NB4 (cell line): ENCODE results near the gene TMEFF1.

Source experiments
- POLR2A ChIP-seq: IDR thresholded peaks from 2 replicates; pipeline ENCODE4 v1.6.1; 2011; ENCODE audit warnings: mild to moderate bottlenecking; ENCODE audit not compliant: insufficient read length; ENCODE audit errors: extremely low read depth
- TF ChIP-seq, protein P1 (sequence below): IDR thresholded peaks from one replicate; pipeline ENCODE4 v1.5.1; 2012; ENCODE audit warnings: low read depth, low read length
- TF ChIP-seq, protein P2 (sequence below): IDR thresholded peaks from 2 replicates; pipeline ENCODE4 v1.6.1; 2011; ENCODE audit warnings: low read depth, low read length

DNA sequence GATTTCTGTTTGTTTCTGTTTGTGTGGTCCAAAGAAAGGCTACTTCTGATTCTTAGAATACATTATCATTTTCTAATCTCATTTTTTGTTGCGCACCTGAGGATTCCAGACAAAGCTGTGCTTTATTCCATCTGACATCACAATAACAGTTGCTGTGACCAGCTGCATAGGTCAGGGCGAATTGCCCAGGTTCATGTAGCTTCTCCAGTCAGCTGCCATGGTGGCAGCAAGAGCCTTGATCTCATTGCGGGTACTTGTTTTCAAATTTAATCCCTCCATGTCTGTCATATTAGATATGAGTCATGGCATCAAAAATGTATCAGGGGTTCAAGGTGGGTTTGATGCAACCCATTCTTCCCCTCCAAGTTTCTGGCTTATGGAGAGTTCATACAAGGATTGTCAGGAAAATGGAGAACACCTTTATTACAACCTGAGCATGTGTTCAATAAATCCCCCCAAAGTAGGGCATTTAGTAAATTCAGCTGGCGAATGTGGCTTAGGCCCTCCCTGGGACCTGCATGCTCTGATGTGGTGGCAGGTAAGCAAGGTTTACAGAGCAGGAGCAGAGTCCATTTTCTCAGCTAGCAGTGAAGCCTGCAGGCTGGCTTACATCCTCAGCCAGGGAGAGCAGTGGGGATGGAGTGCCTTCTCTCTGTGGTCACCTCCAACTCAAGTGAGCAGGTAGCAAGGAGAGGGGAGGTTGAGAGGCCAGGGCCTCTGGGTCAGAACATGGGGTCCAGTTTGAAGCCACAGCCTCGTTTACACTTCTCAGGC is 118.9 kb downstream of the TMEFF1 start:
- TF ChIP-seq, protein P1, sequence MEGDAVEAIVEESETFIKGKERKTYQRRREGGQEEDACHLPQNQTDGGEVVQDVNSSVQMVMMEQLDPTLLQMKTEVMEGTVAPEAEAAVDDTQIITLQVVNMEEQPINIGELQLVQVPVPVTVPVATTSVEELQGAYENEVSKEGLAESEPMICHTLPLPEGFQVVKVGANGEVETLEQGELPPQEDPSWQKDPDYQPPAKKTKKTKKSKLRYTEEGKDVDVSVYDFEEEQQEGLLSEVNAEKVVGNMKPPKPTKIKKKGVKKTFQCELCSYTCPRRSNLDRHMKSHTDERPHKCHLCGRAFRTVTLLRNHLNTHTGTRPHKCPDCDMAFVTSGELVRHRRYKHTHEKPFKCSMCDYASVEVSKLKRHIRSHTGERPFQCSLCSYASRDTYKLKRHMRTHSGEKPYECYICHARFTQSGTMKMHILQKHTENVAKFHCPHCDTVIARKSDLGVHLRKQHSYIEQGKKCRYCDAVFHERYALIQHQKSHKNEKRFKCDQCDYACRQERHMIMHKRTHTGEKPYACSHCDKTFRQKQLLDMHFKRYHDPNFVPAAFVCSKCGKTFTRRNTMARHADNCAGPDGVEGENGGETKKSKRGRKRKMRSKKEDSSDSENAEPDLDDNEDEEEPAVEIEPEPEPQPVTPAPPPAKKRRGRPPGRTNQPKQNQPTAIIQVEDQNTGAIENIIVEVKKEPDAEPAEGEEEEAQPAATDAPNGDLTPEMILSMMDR: no peak
- TF ChIP-seq, protein P2, sequence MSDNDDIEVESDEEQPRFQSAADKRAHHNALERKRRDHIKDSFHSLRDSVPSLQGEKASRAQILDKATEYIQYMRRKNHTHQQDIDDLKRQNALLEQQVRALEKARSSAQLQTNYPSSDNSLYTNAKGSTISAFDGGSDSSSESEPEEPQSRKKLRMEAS: no peak
- TF ChIP-seq POLR2A: no peak
